GM03348 (cell line): Measurements from ENCODE around the gene TMEM138.

Experiments
- DNase-seq: peaks from one replicate; pipeline ENCODE4 v3.0.0; 2012; ENCODE audit warnings: low spot score

TMEM138 gene

GRCh38 chr11:61342207-61342803, 19.9 kb upstream of the TMEM138 start:
- no peak for DNase-seq

GRCh38 chr11:61343792-61344745, 18.1 kb upstream of the TMEM138 start:
- DNase-seq = no peak

DNA sequence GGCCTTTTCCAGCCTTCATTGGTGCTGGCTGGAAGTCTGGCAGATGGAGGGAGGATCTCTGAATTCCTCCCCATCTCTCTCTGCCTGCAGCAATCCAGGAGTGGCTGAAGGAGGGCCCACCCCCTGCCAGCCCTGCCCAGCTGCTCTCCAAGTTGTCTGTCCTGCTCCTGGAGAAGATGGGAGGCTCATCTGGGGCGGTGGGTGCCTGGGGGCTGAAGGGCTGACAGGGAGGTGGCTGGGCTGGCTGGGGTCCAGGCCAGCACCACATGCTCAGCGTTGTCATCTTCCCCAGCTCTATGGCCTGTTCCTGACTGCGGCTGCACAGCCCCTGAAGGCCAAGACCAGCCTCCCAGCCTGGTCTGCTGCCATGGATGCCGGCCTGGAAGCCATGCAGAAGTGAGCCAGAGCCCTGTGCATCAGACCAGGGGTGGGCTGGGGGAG, 17.0 kb upstream of the TMEM138 start:
- DNase-seq = peak; percentile 71

- no peak for DNase-seq
Observed at GRCh38 chr11:61345954-61346843, 16.0 kb upstream of the TMEM138 start.

DNA sequence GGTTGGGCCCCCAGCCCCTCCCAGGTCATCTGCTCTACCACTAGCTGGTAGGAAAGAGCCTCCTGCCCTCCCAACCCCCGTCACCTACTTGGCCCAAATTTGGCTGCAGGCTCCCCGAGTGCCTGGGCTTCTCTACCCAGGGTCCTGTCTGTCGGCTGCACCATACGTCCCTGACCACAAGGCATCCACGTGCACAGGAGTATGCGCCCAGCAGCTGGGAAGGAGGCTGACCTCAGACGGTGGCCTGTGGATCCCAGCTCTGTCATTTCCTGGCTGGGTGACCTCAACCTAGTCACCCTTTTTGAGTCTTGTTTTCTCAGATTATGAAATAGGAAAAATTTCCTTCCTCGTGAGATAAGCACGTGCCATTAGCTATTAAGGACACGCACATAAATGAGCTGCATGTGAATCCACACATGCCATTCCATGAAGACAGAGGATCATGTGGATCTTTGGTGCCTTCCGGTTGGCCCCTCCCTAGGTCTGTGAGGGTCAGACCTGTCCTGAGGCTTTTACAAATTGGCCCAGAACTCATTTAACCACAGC, 14.2 kb upstream of the TMEM138 start:
- DNase-seq = no peak

DNA sequence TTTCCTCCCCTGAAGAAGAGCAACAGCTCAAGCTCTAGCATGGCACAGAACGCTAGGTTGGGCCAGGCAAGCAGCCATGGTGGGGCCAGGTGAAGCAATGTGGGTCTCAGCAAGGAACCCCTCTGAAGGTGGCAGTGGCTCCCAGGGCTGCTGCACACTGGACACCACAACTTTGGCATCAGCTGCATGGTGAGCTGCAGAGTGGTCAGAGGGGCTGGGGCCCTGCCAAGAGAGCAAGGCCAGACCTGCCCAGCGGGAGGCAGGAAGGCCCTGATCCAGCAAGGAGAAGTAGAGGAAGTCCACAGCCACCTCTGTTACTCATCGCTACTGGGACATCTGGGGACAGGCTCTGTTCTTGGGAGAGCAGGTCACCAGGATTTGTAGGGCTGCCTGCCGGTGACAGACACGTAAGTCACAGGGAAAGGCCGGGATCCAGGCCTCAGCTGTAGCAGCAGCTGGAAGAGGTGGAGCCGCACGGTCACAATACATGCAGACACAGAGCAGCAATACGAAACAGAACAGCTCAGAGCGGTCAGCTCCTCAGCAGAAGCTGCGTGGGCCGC, 12.9 kb upstream of the TMEM138 start:
- DNase-seq = no peak

GRCh38 chr11:61349916-61350315, 12.3 kb upstream of the TMEM138 start:
- DNase-seq = no peak

- no peak for DNase-seq
Observed at GRCh38 chr11:61350336-61350735, 11.8 kb upstream of the TMEM138 start.

- DNase-seq = no peak
Observed at GRCh38 chr11:61350803-61351202, 11.4 kb upstream of the TMEM138 start.

GRCh38 chr11:61352038-61352437, 10.1 kb upstream of the TMEM138 start:
- no peak for DNase-seq

- no peak for DNase-seq
Observed at GRCh38 chr11:61353131-61354067, 8.8 kb upstream of the TMEM138 start.

- no peak for DNase-seq
Observed at GRCh38 chr11:61354208-61354607, 8.0 kb upstream of the TMEM138 start.

- no peak for DNase-seq
Observed at GRCh38 chr11:61356706-61357105, 5.5 kb upstream of the TMEM138 start.

GRCh38 chr11:61357233-61357893, 4.8 kb upstream of the TMEM138 start:
- DNase-seq = no peak

GRCh38 chr11:61357894-61358239, 4.3 kb upstream of the TMEM138 start:
- no peak for DNase-seq

GRCh38 chr11:61358566-61358965, 3.6 kb upstream of the TMEM138 start:
- no peak for DNase-seq

- no peak for DNase-seq
Observed at GRCh38 chr11:61359516-61359915, 2.7 kb upstream of the TMEM138 start.

GRCh38 chr11:61361237-61361740, 885 bp upstream of the TMEM138 start:
- DNase-seq = no peak

- peak; percentile 61 for DNase-seq
Observed at GRCh38 chr11:61362542-61362875, 335 bp downstream of the TMEM138 start.
